KG1 (cell line): ENCODE results near the gene MED13L.

Experiments used
- DNase-seq: peaks from one replicate; lab custom pipeline; 2025; lab: John Stamatoyannopoulos, UW

MED13L gene

GRCh38 chr12:115966376-115966775 is 311.1 kb downstream of the MED13L start:
- no peak for DNase-seq

GRCh38 chr12:115964626-115965025 is 312.9 kb downstream of the MED13L start:
- DNase-seq = no peak

GRCh38 chr12:115964214-115964613 is 313.3 kb downstream of the MED13L start:
- DNase-seq = no peak

GRCh38 chr12:115962216-115962615 is 315.3 kb downstream of the MED13L start:
- no peak for DNase-seq

GRCh38 chr12:115960868-115961802 is 316.4 kb downstream of the MED13L start:
- DNase-seq = no peak

- no peak for DNase-seq
Observed at GRCh38 chr12:115957686-115958290, 319.7 kb downstream of the MED13L start.

GRCh38 chr12:115956659-115957058 is 320.8 kb downstream of the MED13L start:
- DNase-seq = no peak

GRCh38 chr12:115956236-115956635 is 321.3 kb downstream of the MED13L start:
- no peak for DNase-seq

GRCh38 chr12:115953450-115953849 is 324.0 kb downstream of the MED13L start:
- DNase-seq = no peak

GRCh38 chr12:115953031-115953430 is 324.5 kb downstream of the MED13L start:
- DNase-seq = no peak

- no peak for DNase-seq
Observed at GRCh38 chr12:115950959-115951358, 326.5 kb downstream of the MED13L start.

GRCh38 chr12:115949675-115950074 is 327.8 kb downstream of the MED13L start:
- no peak for DNase-seq

GRCh38 chr12:115947696-115948062 is 329.8 kb downstream of the MED13L start:
- DNase-seq = no peak

GRCh38 chr12:115946867-115947695 is 330.4 kb downstream of the MED13L start:
- DNase-seq = no peak

- no peak for DNase-seq
Observed at GRCh38 chr12:115946092-115946491, 331.4 kb downstream of the MED13L start.

GRCh38 chr12:115945491-115945885 is 332.0 kb downstream of the MED13L start:
- DNase-seq = no peak

GRCh38 chr12:115944837-115945490 is 332.5 kb downstream of the MED13L start:
- DNase-seq = no peak

- no peak for DNase-seq
Observed at GRCh38 chr12:115944392-115944742, 333.1 kb downstream of the MED13L start.

- DNase-seq = no peak
Observed at GRCh38 chr12:115943630-115944391, 333.7 kb downstream of the MED13L start.

GRCh38 chr12:115943310-115943629 is 334.2 kb downstream of the MED13L start:
- no peak for DNase-seq

GRCh38 chr12:115942346-115942745 is 335.1 kb downstream of the MED13L start:
- no peak for DNase-seq

GRCh38 chr12:115941362-115941761 is 336.1 kb downstream of the MED13L start:
- no peak for DNase-seq
